C4-2B (cell line): ENCODE measurements around the gene FHIT.

ENCODE experiments used
- H3K27ac ChIP-seq: fragments of 450-650 bp; 2 replicates; pipeline ENCODE4 v1.5.1; 2017
- CTCF ChIP-seq: fragments of 450-650 bp; conservative IDR thresholded peaks from 2 replicates; pipeline ENCODE4 v1.5.1; 2017; ENCODE audit warnings: mild to moderate bottlenecking
- ZFX ChIP-seq: fragments of 450-650 bp; IDR thresholded peaks from 2 replicates; pipeline ENCODE4 v1.6.1; 2017

FHIT gene

DNA sequence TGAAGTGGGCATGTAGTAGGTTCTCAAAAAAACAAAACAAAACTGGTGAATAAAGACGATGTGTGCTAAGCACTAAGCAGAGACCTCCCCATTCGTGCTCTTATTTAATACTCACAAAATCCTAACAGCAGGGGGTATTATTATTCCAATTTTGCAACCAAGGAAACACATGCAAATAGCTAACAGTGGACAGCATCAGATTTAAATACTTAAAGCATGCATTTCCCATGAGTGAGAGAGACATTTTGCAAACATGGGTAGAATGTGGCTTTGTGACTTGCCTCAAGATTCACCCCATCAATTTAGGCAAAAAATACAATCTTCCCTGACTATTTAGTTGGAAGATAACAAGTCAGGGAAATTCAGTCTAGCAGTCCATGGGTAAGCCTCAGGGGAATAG, 1255.2 kb downstream of the FHIT start:
- H3K27ac ChIP-seq = no peak overlapping the region
- TF ChIP-seq ZFX = no peak
- no peak for TF ChIP-seq CTCF

GRCh38 chr3:59995563-59995962, 1255.7 kb downstream of the FHIT start:
- H3K27ac ChIP-seq = no peak overlapping the region
- no peak for TF ChIP-seq ZFX
- TF ChIP-seq CTCF = no peak

DNA sequence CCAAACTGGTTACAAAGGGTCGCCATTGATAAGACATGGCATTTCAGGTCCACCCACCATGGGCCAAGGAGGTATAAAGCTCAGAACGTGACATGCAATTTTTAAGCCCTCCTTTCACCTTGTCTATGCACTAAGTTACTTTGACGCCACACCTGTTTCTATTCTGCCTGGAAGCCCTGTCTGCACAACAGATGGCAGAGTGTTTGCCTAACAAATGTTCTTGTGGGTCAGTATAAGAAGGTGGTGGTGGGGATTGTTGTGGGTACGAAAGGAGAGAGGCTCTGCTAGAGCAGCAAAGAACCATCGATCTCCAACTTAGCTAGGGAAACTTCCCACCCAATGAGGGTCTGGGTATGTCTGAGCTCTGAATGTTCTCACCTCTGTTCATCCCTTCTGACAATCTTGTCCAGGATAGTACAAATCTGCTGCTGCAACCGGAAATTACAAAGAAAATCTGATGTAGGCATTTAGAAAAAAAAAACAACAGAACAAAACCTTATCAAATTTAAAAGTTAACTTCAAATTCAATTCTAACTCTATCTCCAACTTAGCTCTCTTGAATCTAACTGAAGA, 1256.4 kb downstream of the FHIT start:
- TF ChIP-seq CTCF (no peak), ZFX (no peak)
- H3K27ac ChIP-seq = no peak overlapping the region

GRCh38 chr3:59992578-59992977, 1258.7 kb downstream of the FHIT start:
- no peak overlapping the region for H3K27ac ChIP-seq
- TF ChIP-seq CTCF (no peak), ZFX (no peak)

DNA sequence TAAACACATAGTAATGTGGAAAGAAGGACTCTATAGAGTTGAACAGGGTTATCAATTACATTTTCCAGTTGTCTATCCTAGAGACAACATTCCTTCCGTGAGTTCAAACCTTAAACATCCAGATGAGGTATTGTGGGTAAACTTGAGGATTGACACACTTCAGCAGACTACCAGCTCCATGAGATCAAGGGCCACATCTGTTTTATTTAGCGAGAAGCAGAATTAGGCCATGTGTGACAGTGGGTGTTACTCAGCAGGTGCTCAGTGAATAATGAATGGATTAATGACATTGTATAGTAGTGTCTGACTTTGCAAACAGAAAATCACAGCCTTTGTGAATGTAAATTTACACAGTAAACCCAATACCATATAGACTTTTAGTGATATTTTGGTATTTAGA, 1260.3 kb downstream of the FHIT start:
- TF ChIP-seq CTCF = no peak
- no peak for TF ChIP-seq ZFX
- H3K27ac ChIP-seq = no peak overlapping the region

DNA sequence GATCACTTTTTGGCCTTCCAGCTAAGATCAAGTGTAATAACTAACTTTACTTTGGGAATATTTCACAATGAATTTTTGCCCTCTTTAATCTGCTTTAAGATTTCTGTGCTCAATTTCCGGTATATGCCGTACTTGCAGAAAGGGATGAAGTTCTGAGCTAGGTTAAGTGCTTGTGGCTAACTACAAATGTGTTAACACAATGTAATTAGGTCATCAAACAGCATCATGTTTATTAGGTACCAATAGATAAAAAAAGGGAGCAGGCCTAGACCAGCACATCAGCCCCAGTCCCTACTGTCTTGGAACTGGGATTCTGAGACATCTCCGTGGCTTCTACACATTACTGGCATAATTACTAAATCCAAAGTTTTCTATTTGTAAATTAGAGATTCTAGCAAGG, 1268.7 kb downstream of the FHIT start:
- TF ChIP-seq CTCF (no peak), ZFX (no peak)
- no peak overlapping the region for H3K27ac ChIP-seq

GRCh38 chr3:59981377-59981776, 1269.9 kb downstream of the FHIT start:
- no peak overlapping the region for H3K27ac ChIP-seq
- TF ChIP-seq CTCF = no peak
